HCEC 1CT (cell line): ENCODE results near the gene WFDC9.
"Not testable (repeated sequence)": the region's sequence is repeated elsewhere in the genome, so short reads cannot be mapped to it uniquely, and the experiment has no call there.

Experiments used
- DNase-seq: peaks from one replicate; pipeline ENCODE4 v3.0.0-alpha.2; 2017

WFDC9 gene

DNA sequence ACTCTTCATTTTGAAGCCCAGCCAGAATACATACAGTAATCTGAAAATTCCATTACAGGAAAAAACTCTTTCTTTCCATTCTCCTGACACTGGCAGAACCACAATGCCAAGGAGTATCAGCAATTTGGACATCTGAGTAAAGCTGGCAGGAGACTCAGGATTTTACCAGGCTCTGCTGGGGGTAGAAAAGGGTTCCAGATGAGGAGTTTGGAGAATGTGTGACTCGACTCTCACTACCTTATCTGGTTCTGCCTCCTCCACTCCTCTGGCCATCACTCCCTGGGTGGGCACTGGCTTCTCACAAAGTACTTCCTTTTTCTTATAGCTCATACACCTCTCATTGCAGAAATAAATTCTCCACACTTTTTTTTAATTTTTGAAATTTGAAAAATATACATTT, 41.4 kb downstream of the WFDC9 start:
- no peak for DNase-seq

- DNase-seq = peak; percentile 4
Observed at GRCh38 chr20:45588800-45589199, 42.3 kb downstream of the WFDC9 start.

GRCh38 chr20:45585986-45586385, 45.1 kb downstream of the WFDC9 start:
- peak; percentile 4 for DNase-seq

DNA sequence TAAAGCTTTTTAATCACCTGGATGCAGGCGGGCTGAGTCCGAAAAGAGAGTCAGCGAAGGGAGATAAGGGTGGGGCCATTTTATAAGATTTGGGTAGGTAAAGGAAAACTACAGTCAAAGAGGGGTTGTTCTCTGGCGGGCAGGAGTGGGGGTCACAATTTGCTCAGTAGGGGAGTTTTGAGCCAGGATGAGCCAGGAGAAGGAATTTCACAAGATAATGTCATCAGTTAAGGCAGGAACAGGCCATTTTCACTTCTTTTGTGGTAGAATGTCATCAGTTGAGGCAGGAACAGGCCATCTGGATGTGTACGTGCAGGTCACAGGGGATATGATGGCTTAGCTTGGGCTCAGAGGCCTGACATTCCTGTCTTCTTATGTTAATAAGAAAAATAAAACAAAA, 46.8 kb downstream of the WFDC9 start:
- not testable (repeated sequence) for DNase-seq

DNA sequence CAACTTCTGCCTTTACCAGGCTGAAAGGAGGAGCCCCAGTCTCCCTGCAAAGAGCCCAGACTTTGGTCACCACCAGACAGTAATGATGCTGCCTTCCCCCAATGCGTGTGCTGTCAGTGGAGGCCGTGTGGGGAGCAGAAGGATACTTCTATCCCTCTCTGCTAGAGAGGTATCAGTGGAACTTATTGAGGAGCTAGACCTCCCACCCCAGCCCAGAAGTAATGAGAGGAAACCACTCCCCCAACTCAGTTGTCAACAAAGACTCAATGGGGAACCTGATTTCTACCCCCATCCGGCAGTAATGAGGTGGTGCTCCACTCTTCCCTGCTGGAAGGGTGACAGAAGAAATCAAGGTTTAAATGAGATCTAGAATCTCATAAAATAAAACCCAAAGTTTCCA, 47.6 kb downstream of the WFDC9 start:
- no peak for DNase-seq

DNA sequence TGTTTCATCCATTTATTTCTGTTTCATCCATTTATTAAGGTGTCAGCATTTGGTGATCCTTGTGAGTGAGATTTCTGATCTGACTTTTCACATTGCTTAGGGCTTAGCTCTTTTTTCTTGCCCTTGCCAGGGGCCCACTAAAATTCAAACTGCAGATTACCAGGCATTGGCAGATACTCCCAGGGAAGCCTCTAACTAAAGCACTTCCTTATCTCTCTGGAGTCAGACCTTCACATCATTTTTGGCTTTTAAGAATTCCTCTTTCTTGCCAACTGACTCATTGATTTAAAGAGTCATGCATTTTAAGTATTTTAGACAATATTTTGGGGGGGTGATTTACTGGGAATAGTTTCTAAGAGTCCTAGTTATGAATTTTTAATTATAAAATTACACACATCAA, 49.4 kb downstream of the WFDC9 start:
- no peak for DNase-seq

GRCh38 chr20:45579184-45579583, 51.9 kb downstream of the WFDC9 start, which contains the start of gene WFDC8:
Gene WFDC8, minus strand, starts transcription at chr20:45579284. Its CDS starts 37 bp downstream, at chr20:45579247.
- DNase-seq = no peak

GRCh38 chr20:45578231-45578630, 52.9 kb downstream of the WFDC9 start:
- no peak for DNase-seq

GRCh38 chr20:45576995-45577394, 54.1 kb downstream of the WFDC9 start:
- DNase-seq = no peak

GRCh38 chr20:45575931-45576330, 55.2 kb downstream of the WFDC9 start:
- no peak for DNase-seq

DNA sequence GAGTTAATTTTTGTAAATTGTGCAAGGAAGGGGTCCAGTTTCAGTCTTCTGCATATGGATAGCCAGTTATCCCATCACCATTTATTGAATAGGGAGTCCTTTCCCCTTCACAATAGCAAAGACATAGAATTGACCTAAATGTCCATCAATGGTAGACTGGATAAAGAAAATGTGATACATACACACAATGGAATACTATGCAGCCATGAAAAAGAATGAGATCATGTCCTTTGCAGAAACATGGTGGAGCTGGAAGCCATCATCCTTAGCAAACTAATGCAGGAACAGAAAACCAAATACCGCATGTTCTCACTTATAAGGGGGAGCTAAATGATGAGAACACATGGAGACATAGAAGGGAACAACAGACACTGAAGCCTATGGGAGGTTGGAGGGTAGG, 61.4 kb downstream of the WFDC9 start:
- DNase-seq = not testable (repeated sequence)

- DNase-seq = no peak
Observed at GRCh38 chr20:45564760-45565276, 66.3 kb downstream of the WFDC9 start.
